ENCODE measurements around the gene SEPHS1. TPM values are rescaled to one million over a fixed set of nuclear protein-coding genes. Genes with fewer than 3 reads are reported as not detected.

SEPHS1 gene
- total RNA-seq, 2 donors from 2014 or later: 20.7 to 22.8 TPM

- H3K4me3 ChIP-seq: no peak overlapping the region
These were observed 75.9 kb downstream of the SEPHS1 start for GRCh38 chr10:13272164-13272571.

GRCh38 chr10:13271552-13272163 is 76.4 kb downstream of the SEPHS1 start:
- no peak for DNase-seq (ENCODE audit: low spot score)
- no peaks in the 10 kb centered on the region for H3K36me3 ChIP-seq
- no peaks in the 10 kb centered on the region for H3K9me3 ChIP-seq
- H3K27ac ChIP-seq: peak overlapping the region in 1 of 2 donors; percentile 29
- peak; percentile 17 to 42 for TF ChIP-seq CTCF (IDR thresholded peaks at IDR 0.05)
- H3K4me1 ChIP-seq: peaks cover 0 to 14% of the 10 kb centered on the region in 2 donors
- H3K27me3 ChIP-seq: no peaks in the 10 kb centered on the region
- no peak overlapping the region for H3K4me3 ChIP-seq

More at GRCh38 chr10:13272164-13272571, 75.9 kb downstream of the SEPHS1 start:
- Histone ChIP-seq H3K27me3 (no peaks in the 10 kb centered on the region), H3K9me3 (no peaks in the 10 kb centered on the region), H3K27ac (peak overlapping the region in 1 of 2 donors; percentile 29), H3K4me1 (peaks cover 0 to 14% of the 10 kb centered on the region in 2 donors), H3K36me3 (no peaks in the 10 kb centered on the region)
- no peak for TF ChIP-seq CTCF (IDR thresholded peaks at IDR 0.05)
- DNase-seq (ENCODE audit: low spot score): peak; percentile 64

- Histone ChIP-seq H3K4me3 (no peak overlapping the region), H3K36me3 (no peaks in the 10 kb centered on the region), H3K27ac (peak overlapping the region in 1 of 2 donors; percentile 29), H3K9me3 (no peaks in the 10 kb centered on the region), H3K4me1 (peaks cover 0 to 14% of the 10 kb centered on the region in 2 donors), H3K27me3 (no peaks in the 10 kb centered on the region)
- TF ChIP-seq CTCF (IDR thresholded peaks at IDR 0.05): no peak
- DNase-seq (ENCODE audit: low spot score): no peak
These were observed 77.1 kb downstream of the SEPHS1 start for GRCh38 chr10:13270877-13271551.

GRCh38 chr10:13268841-13269240 is 79.3 kb downstream of the SEPHS1 start:
- Histone ChIP-seq H3K27ac (no peak overlapping the region), H3K36me3 (no peaks in the 10 kb centered on the region), H3K27me3 (no peaks in the 10 kb centered on the region), H3K4me3 (no peak overlapping the region), H3K4me1 (peaks cover 0 to 14% of the 10 kb centered on the region in 2 donors), H3K9me3 (no peaks in the 10 kb centered on the region)
- DNase-seq (ENCODE audit: low spot score): no peak
- no peak for TF ChIP-seq CTCF (IDR thresholded peaks at IDR 0.05)

- H3K4me3 ChIP-seq: no peak overlapping the region
- H3K36me3 ChIP-seq: no peaks in the 10 kb centered on the region
- no peak for DNase-seq (ENCODE audit: low spot score)
- H3K27ac ChIP-seq: no peak overlapping the region
- H3K27me3 ChIP-seq: no peaks in the 10 kb centered on the region
- no peaks in the 10 kb centered on the region for H3K9me3 ChIP-seq
- TF ChIP-seq CTCF (IDR thresholded peaks at IDR 0.05): no peak
- peaks cover 0 to 14% of the 10 kb centered on the region in 2 donors for H3K4me1 ChIP-seq
These were observed 79.8 kb downstream of the SEPHS1 start for GRCh38 chr10:13268310-13268709.

Other genes starting within 250 kb of the SEPHS1 start
- gene OPTN, start 248.1 kb downstream of the SEPHS1 start, total RNA-seq: 10 to 100 TPM; 67.9 to 82.7 TPM
- gene MCM10, start 186.7 kb downstream of the SEPHS1 start, total RNA-seq: under 1 TPM in 1 of 2 donors, not detected in 1; 0.15 TPM
- gene UCMA, start 113.9 kb downstream of the SEPHS1 start, total RNA-seq: not detected
- 10 to 100 TPM; 44.6 to 89.1 TPM for gene PHYH, start 48.2 kb downstream of the SEPHS1 start, total RNA-seq
- gene BEND7, start 180.7 kb upstream of the SEPHS1 start, total RNA-seq: 10 to 100 TPM; 11.5 to 11.6 TPM
- 10 to 100 TPM; 15.1 to 19.1 TPM for gene PRPF18, start 238.7 kb upstream of the SEPHS1 start, total RNA-seq

Measured in right atrium auricular region (tissue), 2 donors.